Left kidney (tissue), 2 donors: ENCODE results near the gene CNTNAP2. TPM values are rescaled to one million over a fixed set of nuclear protein-coding genes. Genes with fewer than 3 reads are reported as not detected.
"Not testable (repeated sequence)": the region's sequence is repeated elsewhere in the genome, so short reads cannot be mapped to it uniquely, and the experiment has no call there.

Source experiments
- DNase-seq: peaks from one replicate; pipeline ENCODE4 v3.0.0-alpha.2; 2013
- polyA plus RNA-seq: library from polyadenylated mRNA; unstranded; fragments of 120-200 nt; gene quantifications from one replicate; pipeline ENCODE4 v1.2.1, GENCODE V29; 2013; ENCODE audit not compliant: insufficient read length

The CNTNAP2 gene
- polyA plus RNA-seq, 1 donor: 26.4 TPM

GRCh38 chr7:146146831-146147486, 30.4 kb downstream of the CNTNAP2 start:
- DNase-seq: peak; percentile 13

GRCh38 chr7:146150153-146150552, 33.6 kb downstream of the CNTNAP2 start:
- DNase-seq: no peak

GRCh38 chr7:146172112-146172511, 55.5 kb downstream of the CNTNAP2 start:
- no peak for DNase-seq

- no peak for DNase-seq
Measured at GRCh38 chr7:146175716-146176115, 59.1 kb downstream of the CNTNAP2 start.

GRCh38 chr7:146176860-146177259, 60.3 kb downstream of the CNTNAP2 start:
- peak; percentile 30 for DNase-seq

GRCh38 chr7:146177301-146177700, 60.7 kb downstream of the CNTNAP2 start:
- peak; percentile 43 for DNase-seq

- DNase-seq: no peak
Measured at GRCh38 chr7:146185844-146186243, 69.2 kb downstream of the CNTNAP2 start.

GRCh38 chr7:146191428-146191827, 74.8 kb downstream of the CNTNAP2 start:
- not testable (repeated sequence) for DNase-seq

GRCh38 chr7:146201945-146202344, 85.3 kb downstream of the CNTNAP2 start:
- no peak for DNase-seq

- no peak for DNase-seq
Measured at GRCh38 chr7:146206270-146206669, 89.7 kb downstream of the CNTNAP2 start.

- peak; percentile 5 for DNase-seq
Measured at GRCh38 chr7:146208492-146208891, 91.9 kb downstream of the CNTNAP2 start.

GRCh38 chr7:146214842-146215241, 98.2 kb downstream of the CNTNAP2 start:
- no peak for DNase-seq

GRCh38 chr7:146216396-146217041, 99.9 kb downstream of the CNTNAP2 start:
- DNase-seq: no peak

GRCh38 chr7:146223851-146224250, 107.2 kb downstream of the CNTNAP2 start:
- DNase-seq: no peak

GRCh38 chr7:146232604-146233003, 116.0 kb downstream of the CNTNAP2 start:
- no peak for DNase-seq

- DNase-seq: no peak
Measured at GRCh38 chr7:146235195-146235594, 118.6 kb downstream of the CNTNAP2 start.

GRCh38 chr7:146242661-146243060, 126.1 kb downstream of the CNTNAP2 start:
- no peak for DNase-seq

- DNase-seq: not testable (repeated sequence)
Measured at GRCh38 chr7:146247991-146248390, 131.4 kb downstream of the CNTNAP2 start.

- not testable (repeated sequence) for DNase-seq
Measured at GRCh38 chr7:146248744-146249143, 132.1 kb downstream of the CNTNAP2 start.

- no peak for DNase-seq
Measured at GRCh38 chr7:146249272-146249671, 132.7 kb downstream of the CNTNAP2 start.

- no peak for DNase-seq
Measured at GRCh38 chr7:146255609-146256008, 139.0 kb downstream of the CNTNAP2 start.

GRCh38 chr7:146262527-146262926, 145.9 kb downstream of the CNTNAP2 start:
- no peak for DNase-seq

GRCh38 chr7:146276888-146277287, 160.3 kb downstream of the CNTNAP2 start:
- DNase-seq: no peak

GRCh38 chr7:146285418-146285817, 168.8 kb downstream of the CNTNAP2 start:
- no peak for DNase-seq
